Stomach smooth muscle (tissue), 2 donors: ENCODE data around the gene SELENOT.
"Not testable (repeated sequence)": the region's sequence is repeated elsewhere in the genome, so short reads cannot be mapped to it uniquely, and the experiment has no call there.

Experiments used
- H3K27ac ChIP-seq: one replicate; pipeline ENCODE4 v1.7.0; 2013; ENCODE audit warnings: mild to moderate bottlenecking, low read length, inconsistent platforms
- H3K27me3 ChIP-seq, 2 donors: one replicate each; pipeline ENCODE4 v1.7.0; 2013; ENCODE audit warnings: low read length in 2 of 2; ENCODE audit not compliant: insufficient read depth in 2 of 2, control insufficient read depth in 1 of 2
- H3K36me3 ChIP-seq, 2 donors: one replicate each; pipeline ENCODE4 v1.7.0; 2013; ENCODE audit warnings: low read length in 2 of 2; ENCODE audit not compliant: control insufficient read depth in 2 of 2, insufficient read depth in 2 of 2
- H3K4me1 ChIP-seq: one replicate; pipeline ENCODE4 v1.7.0; 2013; ENCODE audit warnings: low read length; ENCODE audit not compliant: control insufficient read depth, insufficient read depth
- H3K4me3 ChIP-seq, 2 donors: one replicate each; pipeline ENCODE4 v1.7.0; 2013; ENCODE audit warnings: low read length in 2 of 2
- H3K9ac ChIP-seq, 2 donors: one replicate each; pipeline ENCODE4 v1.7.0; 2013; ENCODE audit warnings: low read length in 2 of 2, mild to moderate bottlenecking in 1 of 2
- H3K9me3 ChIP-seq, 2 donors: one replicate each; pipeline ENCODE4 v1.7.0; 2013; ENCODE audit warnings: low read length in 2 of 2; ENCODE audit not compliant: control insufficient read depth in 2 of 2
- donor health status: healthy.
- donor health status: Pancreatic carcinoma.

Gene SELENOT

GRCh38 chr3:150588027-150588830 is 14.9 kb upstream of the SELENOT start:
- Histone ChIP-seq H3K9me3 (no peaks in the 10 kb centered on the region), H3K27me3 (no peaks in the 10 kb centered on the region), H3K27ac (no peak overlapping the region)

GRCh38 chr3:150589759-150590158 is 13.4 kb upstream of the SELENOT start:
- H3K4me1 ChIP-seq = no peaks in the 10 kb centered on the region
- H3K9ac ChIP-seq = no peak overlapping the region
- peaks cover 11 to 12% of the 10 kb centered on the region in 2 donors for H3K36me3 ChIP-seq
- H3K4me3 ChIP-seq = no peak overlapping the region
- H3K9me3 ChIP-seq = no peaks in the 10 kb centered on the region
- H3K27ac ChIP-seq = no peak overlapping the region
- no peaks in the 10 kb centered on the region for H3K27me3 ChIP-seq

More at GRCh38 chr3:150588027-150588830, 14.9 kb upstream of the SELENOT start:
- no peak overlapping the region for H3K4me3 ChIP-seq
- no peaks in the 10 kb centered on the region for H3K4me1 ChIP-seq
- H3K9ac ChIP-seq = no peak overlapping the region
- H3K36me3 ChIP-seq = peaks cover 14 to 17% of the 10 kb centered on the region in 2 donors

GRCh38 chr3:150594150-150594549 is 9.0 kb upstream of the SELENOT start:
- Histone ChIP-seq H3K4me1 (no peaks in the 10 kb centered on the region), H3K27me3 (no peaks in the 10 kb centered on the region), H3K36me3 (no peaks in the 10 kb centered on the region), H3K27ac (no peak overlapping the region), H3K9ac (no peak overlapping the region), H3K9me3 (no peaks in the 10 kb centered on the region), H3K4me3 (no peak overlapping the region)

- H3K4me1 ChIP-seq = peaks cover 3% of the 10 kb centered on the region
- H3K9me3 ChIP-seq = no peaks in the 10 kb centered on the region
- H3K27me3 ChIP-seq = no peaks in the 10 kb centered on the region
Measured at GRCh38 chr3:150597646-150598045, 5.5 kb upstream of the SELENOT start.

GRCh38 chr3:150599611-150600297 is 3.4 kb upstream of the SELENOT start:
- Histone ChIP-seq H3K9ac (no peak overlapping the region), H3K4me3 (no peak overlapping the region), H3K36me3 (no peaks in the 10 kb centered on the region), H3K4me1 (peaks cover 9% of the 10 kb centered on the region), H3K27me3 (no peaks in the 10 kb centered on the region), H3K9me3 (no peaks in the 10 kb centered on the region), H3K27ac (no peak overlapping the region)

More at GRCh38 chr3:150597646-150598045, 5.5 kb upstream of the SELENOT start:
- Histone ChIP-seq H3K4me3 (no peak overlapping the region), H3K27ac (no peak overlapping the region), H3K36me3 (no peaks in the 10 kb centered on the region), H3K9ac (no peak overlapping the region)

GRCh38 chr3:150600647-150601530 is 2.2 kb upstream of the SELENOT start:
- H3K27ac ChIP-seq, H3K27me3 ChIP-seq, H3K9me3 ChIP-seq, H3K9ac ChIP-seq, H3K4me3 ChIP-seq, H3K36me3 ChIP-seq: not testable (repeated sequence)
- peaks cover 13% of the 10 kb centered on the region for H3K4me1 ChIP-seq

GRCh38 chr3:150602426-150603152 is 532 bp upstream of the SELENOT start:
- Histone ChIP-seq H3K9ac (peak overlapping the region; percentile 70 to 98), H3K4me3 (peak overlapping the region; percentile 89 to 96), H3K9me3 (no peaks in the 10 kb centered on the region), H3K27me3 (no peaks in the 10 kb centered on the region), H3K27ac (peak overlapping the region; percentile 97), H3K36me3 (no peaks in the 10 kb centered on the region), H3K4me1 (peaks cover 13% of the 10 kb centered on the region)

GRCh38 chr3:150603980-150604319 is 829 bp downstream of the SELENOT start:
- peak overlapping the region; percentile 97 for H3K27ac ChIP-seq
- no peaks in the 10 kb centered on the region for H3K36me3 ChIP-seq
- no peaks in the 10 kb centered on the region for H3K27me3 ChIP-seq
- H3K9me3 ChIP-seq = no peaks in the 10 kb centered on the region
- H3K9ac ChIP-seq = peak overlapping the region; percentile 70 to 98
- peak overlapping the region; percentile 89 to 96 for H3K4me3 ChIP-seq
- peaks cover 13% of the 10 kb centered on the region for H3K4me1 ChIP-seq

- no peak overlapping the region for H3K27ac ChIP-seq
- no peaks in the 10 kb centered on the region for H3K27me3 ChIP-seq
- peaks cover 13% of the 10 kb centered on the region for H3K4me1 ChIP-seq
- no peak overlapping the region for H3K9ac ChIP-seq
- H3K4me3 ChIP-seq = no peak overlapping the region
- H3K9me3 ChIP-seq = no peaks in the 10 kb centered on the region
- H3K36me3 ChIP-seq = no peaks in the 10 kb centered on the region
Measured at GRCh38 chr3:150605998-150606641, 3.0 kb downstream of the SELENOT start.
